Measurements from ENCODE around the gene CROCC2.

The CROCC2 gene

GRCh38 chr2:240896394-240896793 is 9.7 kb upstream of the CROCC2 start:
- TF ChIP-seq CTCF (conservative IDR thresholded peaks at IDR 0.05; ENCODE audit: low read depth): no peak

GRCh38 chr2:240896871-240897692 is 9.1 kb upstream of the CROCC2 start:
- no peak for TF ChIP-seq CTCF (conservative IDR thresholded peaks at IDR 0.05; ENCODE audit: low read depth)
- CTCF ChIA-PET: interaction anchor here (0.6 to 2.2 kb wide), 2 partner anchors 17 to 63 kb away, joined by 3 to 14 read pairs; no protein-coding TSS in a partner anchor
- H3K27ac ChIP-seq: no peak overlapping the region
- POLR2A ChIA-PET (ENCODE audit: low non-redundant PET): no interaction called here
- peak; percentile 49 for DNase-seq (ENCODE audit: low spot score)

More at GRCh38 chr2:240896394-240896793, 9.7 kb upstream of the CROCC2 start:
- no peak for DNase-seq (ENCODE audit: low spot score)
- POLR2A ChIA-PET (ENCODE audit: low non-redundant PET): no interaction called here
- CTCF ChIA-PET: interaction anchor here (0.6 to 2.2 kb wide), 2 partner anchors 17 to 63 kb away, joined by 3 to 14 read pairs; no protein-coding TSS in a partner anchor
- no peak overlapping the region; the same call in 1 of the 2 replicates for H3K27ac ChIP-seq

- TF ChIP-seq CTCF (conservative IDR thresholded peaks at IDR 0.05; ENCODE audit: low read depth): no peak
- ChIA-PET POLR2A (ENCODE audit: low non-redundant PET) (no interaction called here), CTCF (interaction anchor here (0.6 to 2.0 kb wide), 3 partner anchors 9 to 941 kb away, joined by 3 to 11 read pairs (median 4); no protein-coding TSS in a partner anchor)
- H3K27ac ChIP-seq: peak overlapping the region; percentile 11
- peak; percentile 55 for DNase-seq (ENCODE audit: low spot score)
Observed at GRCh38 chr2:240898108-240898730, 7.9 kb upstream of the CROCC2 start.

- CTCF ChIA-PET: interaction anchor here (0.6 to 2.0 kb wide), 2 partner anchors 10 to 15 kb away, joined by 4 to 11 read pairs; no protein-coding TSS in a partner anchor
- POLR2A ChIA-PET (ENCODE audit: low non-redundant PET): no interaction called here
- TF ChIP-seq CTCF (conservative IDR thresholded peaks at IDR 0.05; ENCODE audit: low read depth): no peak
- peak overlapping the region; percentile 11 for H3K27ac ChIP-seq
- no peak for DNase-seq (ENCODE audit: low spot score)
Observed at GRCh38 chr2:240898731-240899467, 7.2 kb upstream of the CROCC2 start.

- TF ChIP-seq CTCF (conservative IDR thresholded peaks at IDR 0.05; ENCODE audit: low read depth): no peak
- no peak overlapping the region for H3K27ac ChIP-seq
- no peak for DNase-seq (ENCODE audit: low spot score)
- ChIA-PET POLR2A (ENCODE audit: low non-redundant PET) (no interaction called here), CTCF (interaction anchor here (0.5 to 2.0 kb wide), 2 partner anchors 15 to 23 kb away, joined by 3 to 11 read pairs; no protein-coding TSS in a partner anchor)
Observed at GRCh38 chr2:240899468-240899865, 6.7 kb upstream of the CROCC2 start.

Measured in RWPE1 (cell line).